ENCODE data around the gene TFCP2.
A peak's percentile ranks its signal among the peaks of the same experiment; 100 is the strongest.

Gene TFCP2

DNA sequence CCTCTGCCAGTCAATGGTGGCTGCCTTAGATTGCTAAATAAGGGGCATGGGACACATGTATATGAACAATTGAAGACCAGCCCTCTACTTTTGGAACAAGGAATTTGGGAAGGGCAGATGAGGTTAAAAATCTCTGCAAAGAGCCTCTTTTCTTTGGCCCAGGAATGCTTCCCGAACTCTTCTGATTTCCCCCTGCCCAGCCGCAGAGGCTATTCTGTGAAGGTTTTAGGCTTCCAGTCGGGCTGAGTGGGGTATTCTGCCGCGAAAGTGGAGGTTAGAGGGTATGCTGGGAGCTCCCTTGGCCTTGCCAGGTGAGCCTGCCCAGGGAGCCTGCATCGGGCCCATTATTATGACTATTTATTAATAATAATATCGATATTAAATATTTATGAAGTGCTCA is 43.7 kb upstream of the TFCP2 start:
- no peaks in the 10 kb centered on the region for H3K27me3 ChIP-seq (replicated peaks; ENCODE audit: insufficient read depth, low read length)
- H3K36me3 ChIP-seq (replicated peaks; ENCODE audit: insufficient read depth, low read length): no peaks in the 10 kb centered on the region
- H3K27ac ChIP-seq (ENCODE audit: low read length): no peak overlapping the region
- DNase-seq: no peak
- H3K9me2 ChIP-seq (replicated peaks; ENCODE audit: insufficient read depth, low read length): no peaks in the 10 kb centered on the region
- TF ChIP-seq EZH2 (optimal IDR thresholded peaks at IDR 0.05; ENCODE audit: low read depth, low read length): no peak
- TF ChIP-seq, protein P1, sequence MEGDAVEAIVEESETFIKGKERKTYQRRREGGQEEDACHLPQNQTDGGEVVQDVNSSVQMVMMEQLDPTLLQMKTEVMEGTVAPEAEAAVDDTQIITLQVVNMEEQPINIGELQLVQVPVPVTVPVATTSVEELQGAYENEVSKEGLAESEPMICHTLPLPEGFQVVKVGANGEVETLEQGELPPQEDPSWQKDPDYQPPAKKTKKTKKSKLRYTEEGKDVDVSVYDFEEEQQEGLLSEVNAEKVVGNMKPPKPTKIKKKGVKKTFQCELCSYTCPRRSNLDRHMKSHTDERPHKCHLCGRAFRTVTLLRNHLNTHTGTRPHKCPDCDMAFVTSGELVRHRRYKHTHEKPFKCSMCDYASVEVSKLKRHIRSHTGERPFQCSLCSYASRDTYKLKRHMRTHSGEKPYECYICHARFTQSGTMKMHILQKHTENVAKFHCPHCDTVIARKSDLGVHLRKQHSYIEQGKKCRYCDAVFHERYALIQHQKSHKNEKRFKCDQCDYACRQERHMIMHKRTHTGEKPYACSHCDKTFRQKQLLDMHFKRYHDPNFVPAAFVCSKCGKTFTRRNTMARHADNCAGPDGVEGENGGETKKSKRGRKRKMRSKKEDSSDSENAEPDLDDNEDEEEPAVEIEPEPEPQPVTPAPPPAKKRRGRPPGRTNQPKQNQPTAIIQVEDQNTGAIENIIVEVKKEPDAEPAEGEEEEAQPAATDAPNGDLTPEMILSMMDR (IDR thresholded peaks at IDR 0.05; ENCODE audit: low read length): no peak
- no peaks in the 10 kb centered on the region for H4K20me1 ChIP-seq (ENCODE audit: insufficient read depth, low read length)
- H3K4me2 ChIP-seq (ENCODE audit: low read depth, low read length): peak overlapping the region; percentile 52; the same call in 1 of the 2 replicates
- 0 out of 2 replicates have a peak, but pooled peaks cover 5% of the 10 kb centered on the region for H3K4me1 ChIP-seq (ENCODE audit: low read length)
- no peaks in the 10 kb centered on the region for H3K9me3 ChIP-seq (replicated peaks; ENCODE audit: insufficient read depth, low read length)
- H3K4me3 ChIP-seq (ENCODE audit: low read length): no peak overlapping the region
- no peak overlapping the region for H2AFZ ChIP-seq (ENCODE audit: low read length)
- H3K9ac ChIP-seq (ENCODE audit: low read length): no peak overlapping the region; the same call in 1 of the 2 replicates
- H3K79me2 ChIP-seq (ENCODE audit: low read length): no peaks in the 10 kb centered on the region
- peaks cover 14% of the 10 kb centered on the region for H3F3A ChIP-seq (ENCODE audit: insufficient read depth, low read length)

DNA sequence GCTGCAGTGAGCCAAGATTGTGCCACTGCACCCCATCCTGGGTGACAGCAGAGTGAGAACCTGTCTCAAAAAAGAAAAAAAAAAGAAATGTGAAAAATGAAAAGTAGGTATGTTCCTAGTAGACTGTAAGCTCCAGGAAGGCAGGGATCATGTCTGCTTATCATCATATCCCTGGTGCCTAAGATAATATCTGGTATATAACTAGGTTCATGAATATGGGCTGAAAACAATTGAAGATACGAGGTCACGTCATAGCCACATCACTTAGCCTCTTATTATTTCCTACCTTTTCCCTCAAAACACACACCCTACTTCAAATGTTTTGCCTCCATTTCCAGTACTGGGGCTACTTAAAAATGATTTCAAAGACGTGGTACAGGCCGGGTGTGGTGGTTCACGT is 42.0 kb upstream of the TFCP2 start:
- no peak overlapping the region for H3K4me2 ChIP-seq (ENCODE audit: low read depth, low read length)
- H3K9me2 ChIP-seq (replicated peaks; ENCODE audit: insufficient read depth, low read length): no peaks in the 10 kb centered on the region
- peaks cover 14% of the 10 kb centered on the region for H3F3A ChIP-seq (ENCODE audit: insufficient read depth, low read length)
- no peaks in the 10 kb centered on the region for H3K9me3 ChIP-seq (replicated peaks; ENCODE audit: insufficient read depth, low read length)
- no peak overlapping the region for H3K4me3 ChIP-seq (ENCODE audit: low read length)
- H3K9ac ChIP-seq (ENCODE audit: low read length): no peak overlapping the region
- no peak overlapping the region for H3K27ac ChIP-seq (ENCODE audit: low read length)
- H3K4me1 ChIP-seq (ENCODE audit: low read length): 0 out of 2 replicates have a peak, but pooled peaks cover 5% of the 10 kb centered on the region
- no peaks in the 10 kb centered on the region for H3K36me3 ChIP-seq (replicated peaks; ENCODE audit: insufficient read depth, low read length)
- H2AFZ ChIP-seq (ENCODE audit: low read length): no peak overlapping the region
- DNase-seq: no peak
- no peaks in the 10 kb centered on the region for H4K20me1 ChIP-seq (ENCODE audit: insufficient read depth, low read length)
- TF ChIP-seq EZH2 (optimal IDR thresholded peaks at IDR 0.05; ENCODE audit: low read depth, low read length) (no peak), EZH2phosphoT487 (IDR thresholded peaks at IDR 0.05; ENCODE audit: low read length) (no peak)
- TF ChIP-seq, protein P1 (IDR thresholded peaks at IDR 0.05; ENCODE audit: low read length): no peak
- no peaks in the 10 kb centered on the region for H3K79me2 ChIP-seq (ENCODE audit: low read length)
- no peaks in the 10 kb centered on the region for H3K27me3 ChIP-seq (replicated peaks; ENCODE audit: insufficient read depth, low read length)

DNA sequence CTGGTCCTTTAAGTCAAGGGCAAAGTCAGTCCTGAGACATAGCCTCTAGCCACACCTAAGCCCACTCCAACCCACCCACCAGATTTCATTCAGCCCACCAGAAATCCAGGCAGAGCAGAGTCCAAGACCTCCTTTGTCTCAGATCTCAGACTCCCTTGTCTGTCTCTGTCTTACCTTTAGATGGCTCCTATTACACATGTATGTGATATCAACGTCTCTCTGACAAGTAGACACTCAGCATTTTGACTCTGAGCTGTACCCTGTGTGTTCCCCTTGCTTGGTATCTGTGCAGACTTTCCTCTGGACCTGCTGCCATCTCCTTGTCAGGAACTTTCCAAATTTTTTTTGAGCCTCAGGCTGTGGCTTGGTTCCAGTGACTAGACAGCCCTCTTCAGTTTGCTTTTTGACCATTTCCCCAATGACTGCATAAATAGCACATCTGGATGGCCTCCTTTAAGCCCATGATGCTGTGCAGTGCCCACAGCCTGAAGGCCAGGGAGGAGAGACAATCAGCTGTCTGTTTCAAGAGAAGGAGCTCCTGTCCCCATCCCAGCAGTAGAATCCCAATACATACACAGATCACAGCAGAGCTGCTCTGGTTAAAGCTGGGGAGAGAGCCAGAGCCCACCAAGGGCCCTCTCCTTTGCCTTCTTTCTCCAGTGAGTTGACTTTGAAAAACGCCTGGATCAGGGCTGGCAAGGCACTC is 37.9 kb upstream of the TFCP2 start:
- Histone ChIP-seq H3K4me1 (ENCODE audit: low read length) (no peaks in the 10 kb centered on the region), H4K20me1 (ENCODE audit: insufficient read depth, low read length) (no peaks in the 10 kb centered on the region), H3K4me2 (ENCODE audit: low read depth, low read length) (no peak overlapping the region), H3K27ac (ENCODE audit: low read length) (no peak overlapping the region), H3K79me2 (ENCODE audit: low read length) (no peaks in the 10 kb centered on the region), H3K4me3 (ENCODE audit: low read length) (no peak overlapping the region), H3K9ac (ENCODE audit: low read length) (no peak overlapping the region), H3K27me3 (replicated peaks; ENCODE audit: insufficient read depth, low read length) (no peaks in the 10 kb centered on the region), H3F3A (ENCODE audit: insufficient read depth, low read length) (0 out of 2 replicates have a peak, but pooled peaks cover 2% of the 10 kb centered on the region), H2AFZ (ENCODE audit: low read length) (no peak overlapping the region), H3K9me2 (replicated peaks; ENCODE audit: insufficient read depth, low read length) (no peaks in the 10 kb centered on the region), H3K36me3 (replicated peaks; ENCODE audit: insufficient read depth, low read length) (no peaks in the 10 kb centered on the region), H3K9me3 (replicated peaks; ENCODE audit: insufficient read depth, low read length) (no peaks in the 10 kb centered on the region)
- TF ChIP-seq EZH2phosphoT487 (IDR thresholded peaks at IDR 0.05; ENCODE audit: low read length): no peak
- TF ChIP-seq, protein P1 (IDR thresholded peaks at IDR 0.05; ENCODE audit: low read length): no peak
- TF ChIP-seq EZH2 (optimal IDR thresholded peaks at IDR 0.05; ENCODE audit: low read depth, low read length): no peak
- no peak for DNase-seq

All from MM.1S (cell line).